HL-60 (cell line): ENCODE results near the gene TRAF7.

Experiments
- DNase-seq, 2 experiments: peaks; one replicate each; pipeline ENCODE4 v3.0.0-alpha.2; 2010 to 2020; ENCODE audit warnings: low read depth in 1 of 2, low spot score in 1 of 2
- H3K27ac ChIP-seq: fragments of 250-450 bp; sonication (Bioruptor Pico); replicated peaks from 2 replicates; pipeline ENCODE4 v1.5.1; 2020; ENCODE audit warnings: mild to moderate bottlenecking, moderate library complexity
- H3K27me3 ChIP-seq: fragments of 250-450 bp; sonication (Bioruptor Pico); 2 replicates; pipeline ENCODE4 v1.5.1; 2021; ENCODE audit warnings: mild to moderate bottlenecking, moderate library complexity; ENCODE audit not compliant: insufficient read depth, poor library complexity, severe bottlenecking
- H3K4me3 ChIP-seq: replicated peaks from 2 replicates; pipeline ENCODE4 v1.5.1; 2011; ENCODE audit warnings: mild to moderate bottlenecking, control low read depth, low read length; ENCODE audit not compliant: insufficient read depth
- GABPA ChIP-seq: IDR thresholded peaks from 2 replicates; pipeline ENCODE4 v1.6.1; 2012; ENCODE audit warnings: low read depth
- POLR2AphosphoS5 ChIP-seq: IDR thresholded peaks from 2 replicates; pipeline ENCODE4 v1.6.1; 2012; ENCODE audit warnings: low read depth
- SPI1 ChIP-seq: IDR thresholded peaks from 2 replicates; pipeline ENCODE4 v1.6.1; 2012; ENCODE audit warnings: low read depth, mild to moderate bottlenecking, borderline replicate concordance
- TF ChIP-seq, protein P1 (sequence below): IDR thresholded peaks from 2 replicates; pipeline ENCODE4 v1.6.1; 2012; ENCODE audit warnings: low read depth; ENCODE audit not compliant: insufficient replicate concordance
- TF ChIP-seq, protein P2 (sequence below): IDR thresholded peaks from one replicate; pipeline ENCODE4 v1.5.1; 2011; ENCODE audit warnings: low read length, control low read depth, inconsistent platforms; ENCODE audit not compliant: insufficient read depth

The TRAF7 gene

DNA sequence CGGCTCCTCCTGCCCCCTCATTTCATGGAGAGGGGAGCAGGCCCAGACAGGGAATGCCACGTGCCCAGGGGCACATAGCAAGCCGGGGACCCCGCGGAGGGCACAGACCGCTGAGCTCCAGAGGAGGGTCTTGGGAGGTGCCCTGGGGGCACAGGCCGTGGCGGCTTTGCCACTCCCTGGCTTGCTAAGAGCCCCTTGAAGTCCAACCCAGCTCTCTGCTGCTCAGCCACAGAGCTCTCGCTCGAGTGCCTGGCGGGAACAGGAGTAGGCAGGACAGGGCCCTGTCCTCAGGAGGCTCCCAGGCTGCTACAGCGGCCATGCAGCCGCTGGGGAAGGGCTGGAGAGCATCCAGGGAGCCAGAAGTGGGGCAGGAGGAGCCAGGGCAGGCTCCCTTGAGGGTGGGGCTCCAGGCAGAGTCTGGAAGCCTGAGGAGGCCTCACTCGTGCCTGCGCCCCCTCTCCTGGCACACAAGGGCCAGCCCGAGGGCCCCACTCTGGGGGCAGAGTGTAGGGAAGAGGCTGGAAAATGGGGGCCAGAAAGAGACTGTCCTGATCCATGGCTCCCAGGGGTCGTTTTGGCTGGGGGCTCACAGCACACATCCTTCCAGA lies 11.6 kb upstream of the TRAF7 start:
- H3K27me3 ChIP-seq, result peaks cover 3% of the 10 kb centered on the region
- TF ChIP-seq, protein P1, sequence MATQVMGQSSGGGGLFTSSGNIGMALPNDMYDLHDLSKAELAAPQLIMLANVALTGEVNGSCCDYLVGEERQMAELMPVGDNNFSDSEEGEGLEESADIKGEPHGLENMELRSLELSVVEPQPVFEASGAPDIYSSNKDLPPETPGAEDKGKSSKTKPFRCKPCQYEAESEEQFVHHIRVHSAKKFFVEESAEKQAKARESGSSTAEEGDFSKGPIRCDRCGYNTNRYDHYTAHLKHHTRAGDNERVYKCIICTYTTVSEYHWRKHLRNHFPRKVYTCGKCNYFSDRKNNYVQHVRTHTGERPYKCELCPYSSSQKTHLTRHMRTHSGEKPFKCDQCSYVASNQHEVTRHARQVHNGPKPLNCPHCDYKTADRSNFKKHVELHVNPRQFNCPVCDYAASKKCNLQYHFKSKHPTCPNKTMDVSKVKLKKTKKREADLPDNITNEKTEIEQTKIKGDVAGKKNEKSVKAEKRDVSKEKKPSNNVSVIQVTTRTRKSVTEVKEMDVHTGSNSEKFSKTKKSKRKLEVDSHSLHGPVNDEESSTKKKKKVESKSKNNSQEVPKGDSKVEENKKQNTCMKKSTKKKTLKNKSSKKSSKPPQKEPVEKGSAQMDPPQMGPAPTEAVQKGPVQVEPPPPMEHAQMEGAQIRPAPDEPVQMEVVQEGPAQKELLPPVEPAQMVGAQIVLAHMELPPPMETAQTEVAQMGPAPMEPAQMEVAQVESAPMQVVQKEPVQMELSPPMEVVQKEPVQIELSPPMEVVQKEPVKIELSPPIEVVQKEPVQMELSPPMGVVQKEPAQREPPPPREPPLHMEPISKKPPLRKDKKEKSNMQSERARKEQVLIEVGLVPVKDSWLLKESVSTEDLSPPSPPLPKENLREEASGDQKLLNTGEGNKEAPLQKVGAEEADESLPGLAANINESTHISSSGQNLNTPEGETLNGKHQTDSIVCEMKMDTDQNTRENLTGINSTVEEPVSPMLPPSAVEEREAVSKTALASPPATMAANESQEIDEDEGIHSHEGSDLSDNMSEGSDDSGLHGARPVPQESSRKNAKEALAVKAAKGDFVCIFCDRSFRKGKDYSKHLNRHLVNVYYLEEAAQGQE, result no peak
- TF ChIP-seq GABPA, result no peak
- TF ChIP-seq SPI1, result no peak
- TF ChIP-seq, protein P2, sequence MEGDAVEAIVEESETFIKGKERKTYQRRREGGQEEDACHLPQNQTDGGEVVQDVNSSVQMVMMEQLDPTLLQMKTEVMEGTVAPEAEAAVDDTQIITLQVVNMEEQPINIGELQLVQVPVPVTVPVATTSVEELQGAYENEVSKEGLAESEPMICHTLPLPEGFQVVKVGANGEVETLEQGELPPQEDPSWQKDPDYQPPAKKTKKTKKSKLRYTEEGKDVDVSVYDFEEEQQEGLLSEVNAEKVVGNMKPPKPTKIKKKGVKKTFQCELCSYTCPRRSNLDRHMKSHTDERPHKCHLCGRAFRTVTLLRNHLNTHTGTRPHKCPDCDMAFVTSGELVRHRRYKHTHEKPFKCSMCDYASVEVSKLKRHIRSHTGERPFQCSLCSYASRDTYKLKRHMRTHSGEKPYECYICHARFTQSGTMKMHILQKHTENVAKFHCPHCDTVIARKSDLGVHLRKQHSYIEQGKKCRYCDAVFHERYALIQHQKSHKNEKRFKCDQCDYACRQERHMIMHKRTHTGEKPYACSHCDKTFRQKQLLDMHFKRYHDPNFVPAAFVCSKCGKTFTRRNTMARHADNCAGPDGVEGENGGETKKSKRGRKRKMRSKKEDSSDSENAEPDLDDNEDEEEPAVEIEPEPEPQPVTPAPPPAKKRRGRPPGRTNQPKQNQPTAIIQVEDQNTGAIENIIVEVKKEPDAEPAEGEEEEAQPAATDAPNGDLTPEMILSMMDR, result no peak
- TF ChIP-seq POLR2AphosphoS5, result no peak
- H3K4me3 ChIP-seq, result no peak overlapping the region
- H3K27ac ChIP-seq, result no peak overlapping the region
- no peak for DNase-seq

DNA sequence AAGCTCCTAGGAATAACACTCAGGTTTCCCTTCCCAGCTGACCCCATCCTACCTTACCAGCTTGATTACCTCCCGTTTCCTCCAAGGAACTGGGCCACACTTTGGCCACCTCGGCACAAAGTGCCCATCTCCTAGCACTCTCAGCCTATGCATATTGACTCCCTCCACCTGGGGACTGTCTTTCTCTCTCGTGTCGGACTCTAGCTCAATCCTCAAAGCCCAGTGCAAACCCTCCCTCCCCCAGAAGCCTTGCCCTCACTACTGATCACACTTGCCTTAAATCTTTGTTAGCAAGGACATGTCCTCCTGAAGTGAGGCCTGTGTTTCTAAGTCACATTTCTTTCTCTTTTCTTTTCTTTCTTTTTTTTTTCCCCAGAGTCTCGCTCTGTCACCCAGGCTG lies 9.7 kb upstream of the TRAF7 start:
- TF ChIP-seq POLR2AphosphoS5 (no peak), SPI1 (no peak), GABPA (no peak)
- TF ChIP-seq, protein P1, result no peak
- TF ChIP-seq, protein P2, result no peak
- Histone ChIP-seq H3K4me3 (no peak overlapping the region), H3K27ac (no peak overlapping the region), H3K27me3 (peaks cover 3% of the 10 kb centered on the region)
- DNase-seq, result no peak

DNA sequence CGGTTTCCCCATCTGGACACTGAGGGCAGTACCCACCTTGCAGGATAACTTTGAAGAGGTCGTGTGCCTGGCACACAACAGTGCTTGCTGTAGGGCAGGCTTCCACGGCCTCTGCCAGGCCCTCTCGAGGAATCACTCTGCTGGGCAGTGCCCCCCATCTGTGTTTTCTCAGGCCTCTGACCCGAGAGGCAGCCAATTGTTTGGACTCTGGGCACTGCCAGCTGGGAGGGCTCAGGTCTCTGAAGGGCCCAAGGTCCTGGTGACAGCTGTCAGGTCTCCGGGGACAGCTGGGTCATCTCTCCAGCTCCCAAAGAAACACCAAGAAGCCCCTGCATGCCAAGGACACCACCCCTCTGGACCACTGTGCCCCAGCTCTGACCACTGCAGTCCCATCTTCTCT lies 8.2 kb upstream of the TRAF7 start:
- H3K27ac ChIP-seq, result no peak overlapping the region
- TF ChIP-seq, protein P2, result no peak
- TF ChIP-seq, protein P1, result no peak
- TF ChIP-seq POLR2AphosphoS5 (no peak), GABPA (no peak), SPI1 (no peak)
- H3K27me3 ChIP-seq, result peaks cover 3% of the 10 kb centered on the region
- H3K4me3 ChIP-seq, result no peak overlapping the region
- DNase-seq, result no peak
